Stimulated activated CD4-positive, alpha-beta T cell treated with anti-CD3 and anti-CD28 coated beads, Interleukin-4, amount 100 ng/mL, for 48 hours (primary cell): ENCODE data around the gene FAM53B.

ENCODE experiments used
- DNase-seq, 2 donors: peaks; one replicate each; pipeline ENCODE4 v3.0.0-alpha.2; 2020; ENCODE audit warnings: low read depth in 2 of 2

Gene FAM53B

DNA sequence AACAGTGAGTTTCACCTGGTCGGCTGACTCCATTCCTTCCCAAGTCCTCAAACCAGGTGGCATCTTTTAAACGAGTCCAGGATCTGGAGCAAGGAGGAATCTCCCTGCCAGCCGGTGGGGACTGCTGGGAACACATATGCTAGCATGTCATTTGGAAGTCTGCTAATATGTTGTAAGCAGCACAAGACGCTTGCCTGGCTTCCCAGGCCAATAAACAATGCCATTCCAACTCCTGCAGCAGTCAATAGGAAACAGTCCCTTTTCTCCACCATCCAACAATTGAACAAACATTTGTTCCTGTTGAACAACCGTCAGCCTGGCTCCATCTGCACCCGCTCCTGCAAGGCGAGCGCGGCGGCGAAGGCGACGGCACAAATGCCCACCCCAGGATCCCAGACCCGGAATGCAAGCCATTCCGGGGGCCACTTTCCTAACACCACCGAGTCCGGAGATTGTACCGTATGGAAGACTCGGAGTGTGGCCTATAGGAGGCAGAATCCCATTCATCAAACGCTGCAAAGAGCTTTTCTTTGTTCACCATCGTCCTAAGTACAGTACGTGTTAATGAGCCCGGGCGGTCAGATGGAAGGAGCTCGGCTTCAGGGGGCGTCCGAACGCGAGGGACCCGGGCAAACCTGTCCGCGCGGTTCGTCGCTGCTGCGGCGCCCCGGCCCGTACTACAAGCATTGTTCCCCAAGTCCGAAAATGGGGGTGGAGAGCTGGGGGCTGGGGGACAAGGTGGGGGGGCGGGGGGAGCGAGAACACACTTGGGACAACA is 1.6 kb downstream of the FAM53B start:
- no peak for DNase-seq

DNA sequence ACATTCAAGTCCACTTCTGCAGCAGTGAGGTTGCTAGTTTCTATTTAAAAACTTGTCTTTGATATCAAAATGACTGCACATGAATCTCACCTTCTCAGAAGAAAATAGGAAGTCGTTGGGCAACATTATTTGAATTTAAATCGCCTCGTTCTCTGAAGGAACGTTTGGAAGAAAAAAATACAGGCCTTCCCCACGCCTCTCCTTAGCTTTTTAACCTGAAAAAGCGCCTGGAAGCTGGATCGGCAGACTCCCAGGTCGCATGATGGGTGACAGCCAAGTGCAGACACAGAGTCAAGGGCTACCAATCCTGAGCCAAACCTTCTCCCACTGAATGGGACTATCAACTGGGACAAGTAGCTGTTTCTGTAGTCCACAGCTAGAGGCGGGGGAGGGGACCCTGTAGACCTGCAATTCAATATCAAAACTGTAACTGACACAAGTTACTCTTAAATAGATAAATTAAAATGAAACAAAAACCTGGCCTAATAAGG is 2.2 kb downstream of the FAM53B start:
- DNase-seq, result no peak

DNA sequence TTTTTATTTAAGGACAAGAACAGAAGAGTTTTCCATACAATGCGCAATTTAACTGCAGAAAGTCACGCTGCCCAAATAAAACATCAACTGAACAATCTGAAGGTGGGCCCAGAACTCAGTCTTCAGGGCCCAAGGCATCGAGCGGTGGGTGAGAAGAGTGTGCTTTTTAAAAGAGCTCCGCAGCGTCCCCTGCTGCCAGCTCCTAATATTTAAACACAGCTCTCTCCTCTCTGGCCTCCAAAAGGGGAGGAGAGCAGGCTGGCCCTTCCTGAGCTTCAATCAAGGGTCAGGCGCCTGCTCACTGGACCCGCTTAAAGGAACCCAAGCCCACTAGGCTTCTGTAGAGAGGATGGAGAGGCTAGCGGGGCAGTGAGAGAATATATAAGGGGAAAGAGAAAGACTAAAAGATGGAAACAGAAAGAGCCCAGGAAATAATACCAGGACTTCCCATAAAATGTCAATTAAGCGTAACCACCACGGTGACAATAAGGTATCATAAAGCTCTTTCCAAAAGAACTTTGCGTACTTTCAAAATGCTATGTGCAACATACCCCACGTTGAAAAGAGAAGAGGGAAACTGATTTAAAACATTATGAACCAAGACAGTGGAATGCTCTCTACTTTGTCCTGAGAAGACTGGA is 2.8 kb downstream of the FAM53B start:
- DNase-seq, result peak; percentile 68 to 70

DNA sequence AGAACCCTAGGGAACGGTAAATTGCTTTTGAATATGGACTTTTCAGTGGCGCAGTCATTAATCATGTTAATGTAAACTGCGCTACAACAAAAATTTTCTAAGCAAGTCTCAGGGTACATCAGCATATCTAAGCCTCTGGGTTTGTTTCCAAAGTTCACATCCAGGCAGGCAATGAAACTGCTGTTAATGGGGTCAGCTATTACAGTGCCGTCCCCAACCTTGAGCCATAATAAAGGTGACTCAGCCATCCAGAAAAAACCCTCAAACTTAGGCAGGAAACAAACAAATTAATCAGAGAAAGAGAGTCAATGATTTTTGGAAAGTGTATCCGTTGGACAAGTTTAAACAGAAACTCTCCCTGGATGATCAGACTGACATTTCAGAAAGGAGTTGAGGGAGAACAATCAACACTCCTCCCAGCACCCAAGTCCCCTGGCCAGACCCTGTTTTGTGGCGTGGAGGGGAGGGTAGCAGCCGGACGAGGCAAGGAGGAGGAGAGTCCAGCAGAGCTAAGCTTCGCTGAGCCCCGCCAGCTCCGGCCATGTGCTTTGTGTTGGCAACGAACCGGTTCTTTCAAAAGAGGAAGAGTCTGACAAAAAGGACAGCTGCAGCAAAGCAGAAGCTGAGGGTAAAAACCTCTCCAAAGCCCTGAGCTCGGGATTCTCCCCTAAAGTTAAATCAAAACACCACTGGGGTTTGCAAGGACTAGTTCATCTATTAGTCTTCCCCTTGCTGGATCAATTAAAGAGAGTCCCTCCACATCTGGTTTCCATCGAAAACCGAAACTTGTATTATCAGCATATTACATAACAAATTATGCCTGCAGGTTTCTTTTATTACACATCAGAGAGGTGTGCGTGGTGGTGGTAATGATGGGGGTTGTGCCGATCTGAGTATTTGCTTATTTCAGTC is 3.6 kb downstream of the FAM53B start:
- no peak for DNase-seq

DNA sequence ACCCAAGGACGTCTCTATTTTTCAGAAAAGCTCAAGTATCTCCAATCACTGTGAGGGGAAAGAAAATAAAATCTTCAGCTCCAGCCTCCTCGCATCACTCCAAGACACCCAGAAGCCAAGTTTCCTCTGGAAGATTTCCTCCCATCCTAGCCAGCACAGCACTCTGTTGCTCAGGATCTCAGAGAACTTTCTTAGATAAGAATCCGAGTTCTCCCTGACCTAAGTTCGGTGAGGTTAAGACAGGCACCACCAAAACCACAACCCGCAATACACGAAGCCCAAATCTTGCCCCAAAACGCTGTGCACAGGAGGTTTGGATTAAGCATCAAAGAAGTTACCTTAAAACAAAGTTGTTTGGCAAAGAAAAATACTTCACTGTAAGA is 4.2 kb downstream of the FAM53B start:
- DNase-seq, result no peak

DNA sequence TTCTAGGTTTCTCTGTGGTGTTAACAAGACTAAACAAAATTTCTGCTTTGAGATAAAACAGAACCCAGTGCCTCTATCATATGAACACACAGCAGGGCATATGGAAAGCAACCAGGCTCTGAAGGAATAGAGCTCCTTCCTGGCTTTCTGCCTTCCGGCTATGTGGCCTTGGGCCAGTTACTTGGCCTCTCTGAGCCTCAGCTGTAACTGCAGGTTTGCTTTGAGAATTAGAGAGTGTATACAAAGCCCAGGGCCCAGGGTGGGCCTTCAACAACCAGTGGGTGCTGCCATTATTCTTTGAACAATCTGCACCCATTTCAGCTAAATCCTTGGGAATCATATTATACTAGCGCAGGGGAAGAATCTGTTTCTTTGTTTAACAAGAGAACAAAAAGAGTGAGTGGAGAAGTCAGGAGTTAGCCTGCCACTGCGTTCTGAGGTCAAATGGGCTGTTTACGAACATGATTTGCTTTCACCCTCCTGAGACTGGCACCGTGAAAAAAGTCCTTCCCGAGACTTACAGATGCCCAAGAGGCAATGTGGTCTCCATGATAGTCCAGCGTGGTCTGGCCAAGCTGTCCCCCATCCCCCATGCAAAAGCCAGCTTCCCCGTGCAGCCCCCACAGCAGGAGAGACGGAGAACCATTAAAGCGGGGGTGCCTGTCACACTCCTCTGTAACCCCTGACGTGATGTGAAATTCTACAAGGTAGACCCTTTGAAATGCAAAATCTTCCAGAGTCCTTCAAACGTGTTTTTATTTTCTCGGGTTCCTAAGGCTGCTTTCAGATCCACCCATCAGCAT is 4.9 kb downstream of the FAM53B start:
- no peak for DNase-seq

DNA sequence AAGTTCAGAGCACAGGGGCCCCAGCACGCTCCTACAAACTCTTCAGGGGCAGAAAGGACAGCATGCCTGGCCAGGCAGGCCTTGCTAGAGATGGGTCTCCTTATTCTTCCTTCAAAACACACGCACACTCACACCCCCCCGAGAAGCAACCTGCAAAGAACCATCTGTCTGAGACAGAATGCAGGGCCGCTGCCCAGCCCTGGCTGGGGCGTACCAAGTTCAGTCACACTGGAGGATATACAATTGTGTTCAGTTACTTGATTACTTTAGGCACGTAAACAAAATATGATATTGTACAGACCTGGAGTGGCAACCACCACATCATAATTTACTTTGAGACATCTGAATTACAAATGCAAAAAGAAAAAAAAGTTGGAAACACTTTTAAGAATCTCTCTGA is 5.7 kb downstream of the FAM53B start:
- DNase-seq, result no peak

DNA sequence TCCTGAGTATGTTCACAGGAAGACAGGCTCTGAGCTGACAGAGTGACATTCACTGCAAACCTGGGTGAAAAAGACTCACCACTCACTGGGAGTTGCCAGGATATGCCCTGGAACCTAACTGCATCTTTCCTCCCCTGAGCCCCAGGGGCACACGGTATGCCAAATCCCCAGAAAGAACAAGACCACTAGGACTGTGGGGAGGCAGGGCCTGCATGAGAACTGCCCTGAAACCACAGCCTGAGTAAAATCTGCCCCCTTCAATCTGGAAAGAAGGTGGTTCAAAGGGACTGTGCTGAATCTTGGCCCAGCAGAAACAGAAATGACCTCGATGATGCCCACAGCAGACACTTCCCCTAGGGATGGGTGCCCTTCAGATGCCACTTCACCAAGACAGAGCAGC is 6.5 kb downstream of the FAM53B start:
- DNase-seq, result no peak

DNA sequence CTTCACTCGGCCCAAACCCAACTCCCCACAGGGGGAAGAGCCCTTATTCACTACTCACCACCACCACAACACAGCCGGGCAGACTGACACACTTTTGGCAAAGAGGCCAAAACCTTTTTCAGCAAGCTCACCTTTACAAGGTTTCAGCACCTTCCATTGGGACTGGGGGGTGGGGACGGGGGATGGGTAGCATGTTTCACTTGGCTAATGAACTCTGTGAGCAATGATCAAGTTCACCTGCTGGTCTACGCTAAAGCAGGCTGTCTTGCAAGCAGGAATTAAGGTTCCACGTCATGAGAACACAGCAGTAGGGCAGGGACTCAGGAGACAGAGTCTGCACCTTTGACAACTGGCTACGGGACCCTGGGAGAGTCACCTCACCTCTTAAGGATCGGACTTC is 7.0 kb downstream of the FAM53B start:
- no peak for DNase-seq

DNA sequence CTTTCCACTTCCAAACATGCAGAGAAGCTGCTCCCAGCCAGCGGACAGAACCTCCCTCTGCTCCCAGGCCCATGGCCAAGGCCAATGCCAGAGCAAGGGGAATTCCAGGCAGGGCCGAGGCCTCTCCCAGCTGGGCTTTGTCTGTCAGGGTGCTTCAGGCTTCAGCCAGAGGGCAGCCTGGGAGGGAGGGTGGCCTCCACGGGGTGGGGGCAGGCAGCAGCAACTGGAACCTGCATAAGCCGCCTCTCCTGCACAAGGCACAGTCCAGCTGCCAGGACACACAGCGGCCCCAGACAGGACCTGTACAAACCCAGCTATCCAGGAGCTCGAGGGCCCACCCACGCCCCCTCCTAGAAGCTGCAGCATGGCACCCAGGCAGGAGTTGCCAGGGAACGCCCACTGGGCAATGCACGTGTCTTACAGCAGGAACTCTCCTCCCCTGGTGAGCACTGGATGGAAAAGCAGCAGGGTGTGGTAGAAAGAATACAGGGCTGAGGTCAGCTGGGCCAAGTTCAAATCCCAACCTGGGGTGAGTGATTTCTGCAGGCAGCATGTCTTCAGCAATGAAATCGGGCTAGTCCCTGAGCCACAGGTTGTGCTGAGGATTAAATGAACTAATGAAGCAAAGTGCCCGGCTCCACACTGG is 7.6 kb downstream of the FAM53B start:
- DNase-seq, result no peak

DNA sequence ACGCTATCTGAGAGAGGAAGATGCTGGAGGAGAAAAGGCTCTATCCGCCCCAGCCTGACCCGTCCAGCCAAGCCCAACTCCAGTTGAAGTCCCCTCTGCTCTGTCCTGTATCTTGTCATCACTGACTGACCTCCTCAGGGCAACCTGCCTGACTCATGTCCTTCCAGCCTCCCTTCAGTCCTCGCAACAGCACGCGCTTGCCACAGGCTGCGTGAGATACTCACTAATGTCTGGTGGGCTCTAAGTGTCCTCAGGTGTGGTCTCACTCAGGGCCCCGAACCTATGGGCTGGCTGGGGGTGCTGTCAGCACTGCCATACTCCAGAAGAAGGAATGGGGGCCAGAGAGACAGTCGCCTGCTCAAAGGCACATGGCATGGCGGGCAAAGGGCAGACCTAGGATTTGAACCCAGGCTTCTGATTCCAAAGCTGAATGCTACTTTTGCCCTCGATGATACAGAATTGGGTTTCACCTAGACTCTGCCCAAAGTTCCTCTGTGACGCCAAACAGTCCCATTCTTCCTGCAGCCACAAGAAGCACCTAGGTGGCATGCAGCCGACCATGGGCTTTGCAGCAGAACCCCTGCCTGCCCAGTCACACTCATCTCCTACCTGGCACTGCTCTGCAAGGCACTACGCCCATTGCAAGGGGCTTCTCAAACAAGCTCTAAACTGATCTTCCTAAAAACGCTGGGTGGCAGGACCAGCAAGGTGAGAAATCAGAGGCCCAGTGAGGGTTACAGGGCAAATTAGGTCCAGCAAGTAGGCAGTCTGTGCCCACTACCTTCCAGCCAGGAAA is 8.5 kb downstream of the FAM53B start:
- DNase-seq, result no peak

DNA sequence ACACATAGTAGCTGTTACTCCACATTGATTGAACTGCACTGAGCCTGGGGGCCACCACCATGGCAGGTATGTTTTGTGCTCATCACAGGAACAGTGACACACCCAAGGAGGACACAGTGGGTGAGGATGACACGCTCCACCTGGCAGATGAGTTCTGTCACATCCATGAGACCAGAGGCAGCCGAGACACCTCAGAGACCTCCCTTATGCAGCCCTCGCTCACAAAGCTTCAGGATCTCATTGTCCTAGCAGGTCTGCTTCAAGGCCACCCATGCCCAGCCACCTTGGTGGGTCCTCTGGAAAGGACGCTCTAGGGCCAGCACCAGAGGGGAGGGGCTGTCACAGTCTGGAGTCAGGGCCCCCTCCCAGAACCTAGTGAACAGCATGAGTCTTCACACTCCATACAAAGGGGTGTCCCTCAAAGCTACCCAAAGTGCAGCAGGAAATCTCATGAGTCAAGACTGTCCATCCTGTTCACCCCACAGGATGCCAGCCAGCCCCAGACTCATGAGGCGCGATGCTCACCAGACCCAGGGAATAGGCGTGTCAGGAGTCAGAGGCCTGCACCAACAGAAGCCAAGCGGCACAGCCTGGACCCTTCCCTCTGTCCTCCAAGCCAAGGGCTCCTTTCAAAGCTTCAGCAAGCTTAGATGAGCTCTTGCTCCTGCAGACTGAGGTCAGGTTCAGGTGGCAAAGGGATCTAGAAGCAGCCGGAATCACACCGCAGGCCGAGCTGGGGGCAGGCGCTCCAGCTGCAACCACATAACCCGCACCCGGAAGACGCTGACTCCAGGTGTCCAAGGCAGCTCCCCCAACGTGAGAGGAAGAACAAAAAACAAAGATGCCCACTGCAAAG is 9.6 kb downstream of the FAM53B start:
- DNase-seq, result no peak

DNA sequence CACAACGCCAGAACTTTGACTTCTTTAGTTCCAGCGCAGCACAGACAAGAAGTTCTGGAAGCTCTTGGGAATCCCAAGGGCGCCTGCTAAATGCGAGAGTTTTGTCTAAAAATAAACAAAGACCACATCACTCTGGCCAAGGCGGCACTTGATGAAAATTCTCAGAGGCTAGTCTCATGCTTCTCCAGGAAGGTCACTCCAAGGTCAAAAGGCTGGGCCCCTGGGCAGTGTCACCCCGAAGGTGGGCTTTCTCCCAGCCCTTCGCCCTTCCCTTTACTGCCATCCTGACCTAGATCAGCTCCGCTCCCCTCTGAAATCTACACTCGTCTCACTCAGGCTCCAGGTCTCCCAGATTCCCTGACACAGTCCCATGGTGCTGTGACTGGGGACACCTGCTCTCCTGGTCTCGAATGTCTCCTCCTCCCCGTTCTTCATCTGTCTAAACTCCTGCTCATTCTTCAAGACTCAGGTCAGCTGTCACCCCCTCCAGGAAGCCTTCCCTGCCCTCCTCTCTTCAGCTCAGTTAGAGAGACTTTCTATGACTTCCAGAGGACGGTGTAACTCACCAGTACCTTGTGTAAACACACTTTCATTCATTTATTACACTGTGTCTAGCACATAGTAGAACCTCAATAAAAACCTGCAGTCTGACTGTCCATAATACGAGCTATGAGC is 10.5 kb downstream of the FAM53B start:
- no peak for DNase-seq

DNA sequence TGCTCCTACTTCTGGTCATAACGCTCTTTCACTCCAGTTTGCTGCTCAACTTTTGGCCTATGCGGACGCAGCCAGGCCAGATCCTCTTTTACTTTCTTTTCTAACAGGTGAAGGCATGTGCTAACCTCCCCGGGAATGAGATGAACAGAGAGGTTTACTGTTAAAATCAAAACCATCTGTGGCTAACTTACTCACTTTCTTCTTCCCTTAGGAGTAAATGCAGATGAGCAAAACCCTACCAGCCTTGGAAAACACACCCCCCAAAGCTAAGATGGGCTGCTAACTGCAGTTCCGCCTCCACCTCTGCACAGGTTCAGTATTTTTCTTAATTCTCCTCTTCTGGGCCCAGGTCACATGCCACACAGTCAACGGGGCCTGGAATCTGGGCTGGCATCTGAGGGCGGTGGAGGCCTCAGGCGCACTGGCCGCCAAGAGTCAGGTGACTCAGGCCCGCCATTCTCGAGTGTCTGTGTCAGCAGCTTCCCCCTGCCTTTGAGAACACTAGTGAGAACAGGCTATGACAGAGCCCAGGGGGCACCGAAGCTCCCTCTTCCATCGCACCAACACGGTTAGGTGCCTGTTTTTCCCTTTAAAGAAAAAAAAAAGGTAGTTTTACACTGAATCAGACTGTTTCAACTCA is 11.1 kb downstream of the FAM53B start:
- peak; percentile 56 to 71 for DNase-seq

DNA sequence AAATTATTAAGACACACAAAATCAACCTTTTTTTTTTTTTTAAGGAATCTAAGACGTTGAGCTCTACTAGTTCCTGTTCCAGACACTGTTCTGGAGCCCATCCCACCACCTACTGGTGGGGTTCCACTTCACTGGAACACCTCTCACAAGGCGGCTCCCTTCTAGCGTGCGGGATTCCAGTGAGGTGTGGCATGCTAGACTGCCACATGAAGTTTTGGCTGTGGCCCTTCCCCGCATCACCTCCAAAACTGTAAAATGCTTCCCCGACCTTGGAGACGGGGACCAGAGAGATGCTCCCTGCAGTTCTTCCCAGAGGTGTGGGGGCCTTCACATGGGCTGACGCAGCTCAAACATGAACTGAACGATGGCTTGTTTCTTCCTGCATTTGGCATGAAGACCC is 12.6 kb downstream of the FAM53B start:
- no peak for DNase-seq

DNA sequence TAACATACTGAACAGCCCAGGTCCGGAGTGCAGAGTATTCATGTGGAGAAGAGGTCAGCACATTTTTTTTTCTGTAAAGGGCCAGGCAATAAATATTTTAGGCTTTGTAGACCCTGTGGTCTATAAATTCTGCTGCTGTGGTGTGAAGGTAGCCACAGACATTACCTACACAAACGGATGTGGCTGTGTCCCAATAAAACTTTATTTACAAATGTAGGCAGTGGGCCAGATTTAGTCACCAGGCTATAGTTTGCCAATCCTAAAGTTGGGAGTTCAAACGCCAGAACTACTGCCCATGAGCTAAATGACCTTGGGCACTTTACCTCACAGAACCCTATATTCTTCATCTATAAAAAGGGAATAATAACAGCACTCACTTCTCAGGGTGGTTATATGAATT is 13.4 kb downstream of the FAM53B start:
- no peak for DNase-seq

DNA sequence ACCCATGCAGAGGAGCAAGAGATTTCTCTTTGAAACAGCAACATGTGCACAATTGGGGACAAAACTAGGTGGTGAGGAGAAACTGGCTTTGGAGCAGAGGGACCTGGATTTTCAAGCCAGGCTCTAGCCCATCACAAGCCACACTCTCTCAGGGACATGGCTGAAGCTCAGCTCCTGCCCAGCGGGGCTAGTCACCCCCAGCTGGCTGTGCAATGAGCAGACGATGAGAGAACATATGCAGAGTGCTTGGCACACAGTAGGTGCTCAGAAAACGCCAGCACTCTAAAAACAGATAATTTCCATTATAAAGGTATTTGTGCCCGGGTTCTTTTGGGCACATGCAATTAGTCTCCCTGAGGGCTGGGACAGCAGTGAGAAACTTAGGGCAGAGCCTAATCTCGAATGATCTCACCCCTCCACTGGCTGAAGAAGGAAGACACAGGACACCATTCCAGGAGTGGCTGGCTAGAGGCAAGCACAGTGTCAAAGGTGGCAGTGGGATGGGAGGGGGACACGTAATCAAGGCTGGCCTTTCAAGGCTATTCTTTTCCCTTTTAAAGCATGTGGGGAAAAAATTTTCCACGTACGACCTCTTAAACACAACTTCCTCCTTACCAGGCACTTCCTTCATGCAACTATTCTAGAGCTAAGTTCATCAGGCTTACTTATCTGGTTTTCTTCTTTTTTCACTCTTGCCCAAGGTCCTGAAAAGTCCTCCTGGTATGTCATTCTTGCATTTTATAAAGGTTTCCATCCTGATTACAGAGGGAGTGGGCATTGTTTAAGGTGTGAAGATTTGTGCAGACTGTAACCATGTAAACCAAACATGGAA is 15.1 kb downstream of the FAM53B start:
- no peak for DNase-seq
